Left renal pelvis (tissue), 4 donors: ENCODE results near the gene ROBO4. TPM values are rescaled to one million over a fixed set of nuclear protein-coding genes. Genes with fewer than 3 reads are reported as not detected.

Experiments used
- DNase-seq, 4 donors: peaks; one replicate each; pipeline ENCODE4 v3.0.0-alpha.2; 2013; ENCODE audit warnings: low read depth in 4 of 4, low spot score in 3 of 4
- polyA plus RNA-seq, 4 donors: library from polyadenylated mRNA; unstranded; fragments of 120-200 nt; gene quantifications; one replicate each; pipeline ENCODE4 v1.2.1, GENCODE V29; 2013; ENCODE audit not compliant: insufficient read length in 4 of 4

Gene ROBO4
- polyA plus RNA-seq, 4 donors, result 13.6 to 19.6 (median 18.1) TPM

DNA sequence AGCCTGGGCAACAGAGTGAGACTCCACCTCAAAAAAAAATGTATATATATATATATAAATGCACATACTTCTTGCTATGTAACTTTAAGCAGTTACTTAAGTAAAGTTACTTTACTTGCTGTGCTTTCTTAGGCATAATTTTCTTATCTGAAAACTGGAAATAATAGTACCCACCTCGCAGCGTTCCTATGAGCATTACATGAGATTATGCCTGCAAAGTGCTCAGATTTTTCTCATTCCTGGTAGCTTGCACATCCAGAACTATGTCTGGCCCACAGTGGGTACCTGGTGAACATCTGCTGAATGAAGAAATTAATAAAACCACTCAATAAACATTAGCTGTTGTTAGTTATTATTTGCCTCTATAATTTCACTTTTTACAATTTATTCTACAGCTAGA, 38.5 kb downstream of the ROBO4 start:
- no peak for DNase-seq

DNA sequence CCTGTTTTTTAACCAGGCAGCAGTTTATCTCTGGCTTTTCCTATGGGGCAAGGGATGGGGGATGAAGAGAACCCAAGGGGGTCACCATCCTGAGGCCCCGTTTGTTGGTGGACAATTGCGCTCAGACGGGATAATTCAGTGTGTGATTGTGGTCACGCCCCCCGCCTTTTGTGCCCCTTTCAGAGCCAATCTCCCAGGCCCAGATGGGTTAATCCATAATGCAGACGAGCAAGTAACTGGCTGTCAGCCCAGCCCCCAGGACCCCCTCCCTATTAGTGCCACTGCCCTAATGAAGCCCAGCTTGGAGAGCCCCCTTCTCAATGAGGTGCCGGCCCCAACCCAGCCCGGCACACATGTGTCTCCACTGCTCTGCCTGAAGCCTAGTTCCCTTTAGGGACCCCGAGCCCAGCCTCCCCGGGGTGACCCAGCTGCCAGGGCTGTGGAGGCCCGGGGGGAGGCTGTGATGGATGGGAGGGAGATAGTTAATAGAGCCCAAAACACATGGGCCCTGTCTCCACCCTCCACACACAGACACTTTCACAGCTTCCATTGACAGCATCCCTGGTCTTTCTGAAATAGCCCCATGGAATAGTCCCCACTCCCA, 51.5 kb downstream of the ROBO4 start:
- no peak for DNase-seq

DNA sequence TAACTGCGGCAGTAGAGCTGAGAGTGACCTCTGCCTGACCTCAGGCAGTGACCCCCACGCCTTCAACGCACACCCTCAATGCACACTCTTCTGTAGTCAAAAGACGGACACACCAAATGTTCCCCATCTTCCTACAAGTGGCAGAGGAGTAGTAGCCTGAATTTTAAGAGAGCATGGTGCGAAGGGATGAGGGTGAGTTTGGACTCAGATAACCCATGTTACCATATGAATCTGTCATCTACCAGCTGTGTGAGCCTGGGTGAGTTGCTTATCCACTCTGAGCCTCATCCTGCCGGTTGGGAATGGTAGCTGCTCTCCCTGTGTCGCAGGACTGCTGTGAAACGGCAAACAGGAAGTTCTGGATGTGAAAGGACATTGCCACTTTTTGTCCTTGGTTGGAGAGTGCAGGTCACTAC, 53.0 kb downstream of the ROBO4 start:
- DNase-seq, result no peak

DNA sequence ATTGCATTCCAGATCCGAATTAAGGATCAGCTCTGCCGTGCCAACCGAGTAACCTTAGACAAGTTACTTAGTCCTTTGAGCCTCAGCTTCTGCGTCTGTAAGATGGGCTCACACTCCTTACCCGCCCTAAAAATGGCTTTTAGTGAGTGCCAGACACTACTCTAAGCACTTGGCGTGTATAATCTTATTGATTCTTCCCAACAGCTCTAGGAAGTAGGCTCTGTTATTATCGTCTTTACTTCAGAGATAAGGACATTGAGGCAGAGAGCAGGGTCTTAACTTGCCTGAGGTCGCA, 54.1 kb downstream of the ROBO4 start:
- DNase-seq, result no peak

DNA sequence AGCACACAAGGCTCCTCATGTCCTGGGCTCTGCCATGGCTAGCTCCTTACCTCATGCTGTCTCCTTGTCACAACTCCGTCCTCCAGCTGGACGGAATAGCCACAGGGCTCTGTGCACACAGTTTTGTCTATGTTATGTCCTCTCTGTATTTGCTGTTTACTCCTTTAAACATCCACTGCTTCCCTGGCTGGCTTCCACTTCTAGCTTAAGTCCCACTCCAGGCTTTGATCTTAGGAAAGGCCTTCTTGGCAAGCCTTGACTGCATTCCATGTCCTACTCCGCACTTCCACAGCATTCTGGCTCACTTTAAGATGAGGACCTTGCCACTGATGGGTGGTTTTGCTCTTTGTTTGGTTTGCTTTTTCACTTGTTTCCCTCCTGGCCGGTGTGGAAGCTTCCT, 55.4 kb downstream of the ROBO4 start:
- no peak for DNase-seq

DNA sequence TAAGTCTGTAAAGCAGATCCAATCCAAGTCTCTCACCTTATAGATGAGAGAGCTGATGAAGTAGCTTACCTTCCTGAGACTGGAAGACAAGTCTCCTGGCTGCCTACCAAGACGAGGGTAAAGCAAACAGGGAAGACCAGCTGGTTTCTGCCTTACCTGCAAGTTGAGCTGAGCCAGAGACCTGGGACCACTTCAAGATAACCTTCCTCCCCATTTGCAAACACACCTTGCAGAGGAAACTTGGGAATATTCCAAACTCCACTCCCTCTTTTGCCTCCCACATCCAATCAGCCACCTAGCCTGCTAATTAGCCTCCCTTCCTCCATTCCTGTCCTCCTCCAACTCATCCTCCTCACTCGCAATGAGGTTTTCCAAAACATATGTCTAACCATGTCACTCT, 55.8 kb downstream of the ROBO4 start:
- DNase-seq, result no peak

DNA sequence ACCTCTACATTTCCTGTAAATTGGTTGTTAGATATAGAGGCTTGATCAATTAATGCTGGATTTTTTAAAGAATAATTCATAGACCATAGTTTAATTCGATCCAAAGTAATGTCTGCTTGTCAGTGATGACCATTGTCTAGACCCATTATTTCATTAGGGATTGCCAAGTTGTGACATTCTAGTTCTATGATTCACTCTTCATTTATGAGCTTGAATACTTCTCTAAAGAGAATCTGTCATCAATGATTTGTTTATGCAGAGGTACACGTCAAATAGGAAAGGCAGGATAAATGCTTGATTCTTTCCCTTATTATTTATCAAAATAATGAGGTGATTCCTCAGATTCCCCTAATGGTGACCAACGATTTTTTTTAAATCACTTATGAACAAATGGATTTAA, 56.5 kb downstream of the ROBO4 start:
- DNase-seq, result no peak

DNA sequence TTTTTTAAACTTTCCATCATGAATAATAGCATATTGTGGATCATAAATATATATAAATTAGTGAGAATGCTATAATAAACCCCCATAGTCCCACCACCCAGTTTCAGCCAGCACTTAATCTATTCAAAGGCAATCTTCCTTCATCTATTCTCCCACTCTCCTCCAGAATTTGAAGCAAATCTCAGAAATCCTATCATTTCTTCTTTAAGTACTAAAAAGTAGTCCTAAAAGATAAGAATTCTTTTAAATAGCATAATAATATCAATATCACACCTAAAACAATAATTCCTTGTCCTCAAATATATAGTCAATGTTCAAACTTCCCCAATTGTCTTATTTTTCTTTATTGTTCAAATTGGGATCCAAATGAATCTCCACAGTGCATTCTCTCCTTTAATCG, 57.0 kb downstream of the ROBO4 start:
- no peak for DNase-seq

DNA sequence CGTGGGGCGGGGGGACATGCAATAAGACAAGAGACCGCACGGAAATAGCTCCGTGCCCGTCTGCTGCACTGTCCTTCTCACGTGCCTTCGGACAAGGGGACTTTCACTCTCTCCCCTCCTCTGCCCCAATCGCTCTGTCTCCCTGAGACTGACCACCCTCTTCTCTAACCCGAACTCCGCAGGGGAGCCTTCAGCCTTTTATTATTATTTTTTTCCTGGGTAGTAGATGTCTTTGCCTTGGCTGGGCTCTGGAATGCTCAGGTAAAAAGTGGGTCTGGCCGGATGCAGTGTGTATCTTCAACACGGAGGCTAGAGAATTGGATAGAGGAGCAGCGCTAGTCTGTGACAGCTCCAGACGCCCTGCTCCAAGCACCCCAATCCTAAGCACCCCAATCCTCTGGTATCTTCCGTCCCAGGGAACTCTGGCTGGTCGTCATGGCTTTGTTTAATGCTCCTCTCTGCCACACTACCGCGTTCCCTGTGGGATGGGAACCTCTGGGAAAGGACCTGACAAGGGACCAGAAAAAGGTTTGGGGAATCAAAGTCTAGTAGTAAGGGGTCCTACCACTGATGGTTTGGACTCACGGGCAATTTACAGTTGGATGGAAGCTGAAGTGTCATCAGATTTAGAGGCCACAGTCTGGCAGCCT, 57.6 kb downstream of the ROBO4 start:
- no peak for DNase-seq

DNA sequence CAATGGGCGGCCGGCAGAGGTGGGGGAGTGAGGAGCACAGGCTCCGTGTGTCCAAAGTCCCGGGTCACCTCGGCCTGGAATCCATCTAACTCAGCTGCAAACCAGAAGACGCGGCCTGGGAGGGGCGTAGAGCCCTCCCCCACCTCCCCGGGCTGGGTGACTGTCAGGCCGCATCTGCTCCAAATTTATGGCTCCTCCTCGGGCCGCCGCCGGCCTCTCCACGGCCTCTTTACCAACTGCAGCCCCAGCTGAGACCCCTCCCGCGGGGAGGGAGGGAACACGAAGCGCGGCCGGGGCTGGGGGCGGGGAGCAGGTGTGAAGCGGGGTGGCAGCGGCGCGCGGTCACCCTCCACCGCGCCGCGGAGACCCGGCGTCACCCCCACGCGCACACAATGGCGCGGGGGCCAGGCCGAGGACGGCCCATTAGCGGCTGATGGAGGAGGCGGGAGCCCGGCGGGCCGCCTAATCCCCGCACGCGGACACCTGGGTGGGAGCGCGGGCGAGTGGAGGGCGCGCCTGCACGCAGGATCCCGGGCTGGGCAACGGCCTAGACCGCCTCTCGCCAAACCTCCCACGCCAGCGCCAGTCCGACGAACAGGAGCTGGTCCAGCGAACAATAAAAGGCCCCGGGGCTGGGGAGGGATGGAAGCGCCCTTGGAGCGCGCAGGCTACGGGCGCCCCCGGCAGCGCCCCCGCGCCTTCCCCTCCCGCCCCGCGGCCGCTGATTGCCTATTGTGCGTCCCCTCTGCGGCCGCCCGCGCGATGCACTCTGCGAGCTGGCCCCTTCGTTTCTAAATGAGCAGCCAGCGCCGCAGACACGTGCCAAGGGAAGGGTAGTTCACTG, 58.3 kb downstream of the ROBO4 start:
- no peak for DNase-seq

DNA sequence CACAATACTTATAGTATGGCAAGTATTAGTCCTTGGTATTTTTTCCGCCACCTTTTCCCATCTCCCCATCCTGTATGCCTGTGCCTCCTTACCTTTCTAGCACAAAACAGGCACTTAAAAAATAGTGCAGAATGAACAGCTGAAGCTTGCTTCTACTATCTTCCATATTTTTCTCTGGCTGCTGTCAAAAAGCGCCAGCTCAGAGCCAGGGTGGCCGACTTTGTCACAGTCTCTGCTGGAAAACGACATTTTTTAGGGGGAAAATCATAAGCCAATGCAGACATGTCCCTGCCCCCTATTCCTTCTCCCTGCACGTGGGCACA, 58.9 kb downstream of the ROBO4 start:
- no peak for DNase-seq

DNA sequence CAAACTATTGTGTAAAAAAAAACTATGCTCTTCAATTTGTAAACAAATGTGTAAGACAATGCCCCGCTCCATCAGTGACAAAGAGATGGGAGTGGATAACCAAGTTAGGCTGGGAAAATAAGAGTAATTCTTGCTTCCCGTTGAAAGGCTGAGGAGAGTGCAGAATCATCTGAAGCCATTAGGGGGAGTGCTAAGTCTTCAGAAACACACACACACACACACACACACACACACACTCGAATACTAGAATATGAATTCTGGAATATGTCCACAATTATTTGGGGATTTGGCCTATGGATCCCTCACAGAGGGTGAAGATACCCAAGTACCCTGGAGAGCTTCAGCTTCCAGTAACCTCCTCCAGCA, 60.2 kb downstream of the ROBO4 start:
- no peak for DNase-seq

DNA sequence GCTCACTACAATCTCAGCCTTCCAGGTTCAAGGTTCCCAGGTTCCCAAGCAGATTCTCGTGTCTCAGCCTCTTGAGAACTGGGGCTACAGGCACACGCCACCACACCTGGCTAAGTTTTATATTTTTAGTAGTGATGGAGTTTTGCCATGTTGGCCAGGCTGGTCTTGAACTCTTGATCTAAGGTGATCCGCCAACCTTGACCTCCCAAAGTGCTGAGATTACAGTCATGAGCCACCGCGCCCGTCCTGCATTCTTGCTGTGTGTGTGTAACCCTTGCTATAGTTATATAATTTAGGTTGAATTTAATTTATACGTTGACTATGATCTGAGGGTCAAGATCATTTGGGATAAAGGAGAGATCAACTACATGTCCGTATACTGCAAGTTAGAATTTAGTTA, 61.7 kb downstream of the ROBO4 start:
- DNase-seq, result no peak

DNA sequence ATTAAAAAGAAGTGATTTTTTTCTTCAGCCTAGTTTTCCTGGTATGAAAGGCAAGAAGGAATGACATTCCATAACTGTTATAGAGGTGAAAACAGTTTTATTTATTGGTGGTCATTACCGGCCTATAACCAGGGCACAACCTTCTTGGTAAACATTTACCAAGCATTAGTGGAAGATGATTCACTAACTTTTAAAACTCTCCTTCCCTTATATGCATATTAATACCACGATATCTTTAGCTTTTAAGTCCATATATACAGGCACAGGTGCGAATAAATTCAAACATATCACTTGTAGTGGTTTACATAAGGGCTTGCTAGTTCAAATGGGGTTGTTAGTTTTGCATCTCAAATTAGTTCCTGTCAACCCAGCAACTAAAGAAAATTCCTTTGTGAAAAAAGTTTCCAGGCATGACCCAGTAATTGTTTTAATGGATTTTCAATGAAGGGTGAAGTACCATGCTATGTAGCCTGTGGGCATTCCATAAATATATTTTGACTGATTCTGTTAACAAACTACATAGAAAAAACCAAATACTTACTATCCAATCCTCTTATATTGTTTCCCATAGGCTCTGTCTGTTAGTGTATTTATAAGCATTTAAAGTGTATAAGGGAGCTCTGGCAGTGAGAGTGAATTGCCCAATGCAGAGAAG, 63.0 kb downstream of the ROBO4 start:
- no peak for DNase-seq

Other genes starting within 250 kb of the ROBO4 start
- 10 to 100 TPM in 3 of 4 donors, 1 to 10 TPM in 1; 6.0 to 32.9 (median 31.4) TPM for gene SIAE, start 224.1 kb downstream of the ROBO4 start, polyA plus RNA-seq
- 10 to 100 TPM in 3 of 4 donors, 1 to 10 TPM in 1; 5.0 to 24.4 (median 19.2) TPM for gene SPA17, start 224.0 kb downstream of the ROBO4 start, polyA plus RNA-seq
- gene NRGN, start 157.9 kb downstream of the ROBO4 start, polyA plus RNA-seq, result 10 to 100 TPM in 3 of 4 donors, 1 to 10 TPM in 1; 5.6 to 29.4 (median 17.9) TPM
- 10 to 100 TPM in 2 of 4 donors, 1 to 10 TPM in 1, under 1 TPM in 1; 0.60 to 17.5 (median 9.6) TPM for gene VSIG2, start 145.6 kb downstream of the ROBO4 start, polyA plus RNA-seq
- gene ESAM, start 135.6 kb downstream of the ROBO4 start, polyA plus RNA-seq, result 10 to 100 TPM; 39.0 to 71.8 (median 67.0) TPM
- 10 to 100 TPM; 25.1 to 44.7 (median 29.2) TPM for gene MSANTD2, start 97.5 kb downstream of the ROBO4 start, polyA plus RNA-seq
- gene ROBO3, start 32.4 kb downstream of the ROBO4 start, polyA plus RNA-seq, result 10 to 100 TPM; 18.8 to 30.8 (median 21.3) TPM
- gene HEPN1, start 21.4 kb upstream of the ROBO4 start, polyA plus RNA-seq, result 1 to 10 TPM in 1 of 4 donors, under 1 TPM in 2, not detected in 1; 0.92 to 1.5 (median 0.96) TPM
- 1 to 10 TPM in 3 of 4 donors, under 1 TPM in 1; 0.11 to 2.4 (median 2.0) TPM for gene HEPACAM, start 38.2 kb upstream of the ROBO4 start, polyA plus RNA-seq
- 1 to 10 TPM; 2.8 to 4.4 (median 3.9) TPM for gene CCDC15, start 56.3 kb upstream of the ROBO4 start, polyA plus RNA-seq
- gene SLC37A2, start 165.4 kb upstream of the ROBO4 start, polyA plus RNA-seq, result 1 to 10 TPM; 2.1 to 7.0 (median 2.5) TPM
- gene TMEM218, start 213.8 kb upstream of the ROBO4 start, polyA plus RNA-seq, result 10 to 100 TPM; 41.6 to 54.8 (median 49.9) TPM